CD4-positive, alpha-beta T cell treated with Interleukin-2 at 100 ng/mL for 4 hours (primary cell): ENCODE measurements around the gene ARPIN.
A peak's percentile ranks its signal among the peaks of the same experiment; 100 is the strongest.
"Not testable (repeated sequence)": the region's sequence is repeated elsewhere in the genome, so short reads cannot be mapped to it uniquely, and the experiment has no call there.

Experiments
- DNase-seq: peaks from one replicate; pipeline ENCODE4 v3.0.0-alpha.2; 2020; ENCODE audit warnings: low spot score

ARPIN gene

GRCh38 chr15:89912674-89913396, at the start of gene ARPIN:
Gene ARPIN (minus strand): TSS chr15:89912952. CDS start chr15:89912835, 117 bp downstream.
- no peak for DNase-seq

- no peak for DNase-seq
Observed at GRCh38 chr15:89958107-89958805, 45.5 kb upstream of the ARPIN start.

GRCh38 chr15:89955449-89955998, 42.8 kb upstream of the ARPIN start:
- DNase-seq = not testable (repeated sequence)

- no peak for DNase-seq
Observed at GRCh38 chr15:89954541-89954940, 41.8 kb upstream of the ARPIN start.

- DNase-seq = no peak
Observed at GRCh38 chr15:89948796-89949195, 36.0 kb upstream of the ARPIN start.

- DNase-seq = no peak
Observed at GRCh38 chr15:89947385-89947784, 34.6 kb upstream of the ARPIN start.

- DNase-seq = no peak
Observed at GRCh38 chr15:89946681-89947299, 34.0 kb upstream of the ARPIN start.

- not testable (repeated sequence) for DNase-seq
Observed at GRCh38 chr15:89943721-89944120, 31.0 kb upstream of the ARPIN start.

GRCh38 chr15:89939910-89940309, 27.2 kb upstream of the ARPIN start:
- DNase-seq = no peak

- DNase-seq = not testable (repeated sequence)
Observed at GRCh38 chr15:89939377-89939776, 26.6 kb upstream of the ARPIN start.

- no peak for DNase-seq
Observed at GRCh38 chr15:89937365-89938350, 24.9 kb upstream of the ARPIN start.

GRCh38 chr15:89936786-89937265, 24.1 kb upstream of the ARPIN start:
- no peak for DNase-seq

- peak; percentile 24 for DNase-seq
Observed at GRCh38 chr15:89936051-89936785, 23.5 kb upstream of the ARPIN start.

GRCh38 chr15:89932880-89933279, 20.1 kb upstream of the ARPIN start:
- no peak for DNase-seq

GRCh38 chr15:89928421-89928820, 15.7 kb upstream of the ARPIN start:
- DNase-seq = no peak

- DNase-seq = no peak
Observed at GRCh38 chr15:89926158-89926557, 13.4 kb upstream of the ARPIN start.

GRCh38 chr15:89917442-89918101, 4.8 kb upstream of the ARPIN start:
- no peak for DNase-seq

- no peak for DNase-seq
Observed at GRCh38 chr15:89916660-89917059, 3.9 kb upstream of the ARPIN start.

GRCh38 chr15:89912145-89912673, 543 bp downstream of the ARPIN start:
- DNase-seq = no peak
